ENCODE results near the gene FKBP10. TPM values are rescaled to one million over a fixed set of nuclear protein-coding genes. Genes with fewer than 3 reads are reported as not detected.
A peak's percentile ranks its signal among the peaks of the same experiment; 100 is the strongest.

Gene FKBP10
- total RNA-seq, 1 experiment from 2014 or later = 142 TPM

DNA sequence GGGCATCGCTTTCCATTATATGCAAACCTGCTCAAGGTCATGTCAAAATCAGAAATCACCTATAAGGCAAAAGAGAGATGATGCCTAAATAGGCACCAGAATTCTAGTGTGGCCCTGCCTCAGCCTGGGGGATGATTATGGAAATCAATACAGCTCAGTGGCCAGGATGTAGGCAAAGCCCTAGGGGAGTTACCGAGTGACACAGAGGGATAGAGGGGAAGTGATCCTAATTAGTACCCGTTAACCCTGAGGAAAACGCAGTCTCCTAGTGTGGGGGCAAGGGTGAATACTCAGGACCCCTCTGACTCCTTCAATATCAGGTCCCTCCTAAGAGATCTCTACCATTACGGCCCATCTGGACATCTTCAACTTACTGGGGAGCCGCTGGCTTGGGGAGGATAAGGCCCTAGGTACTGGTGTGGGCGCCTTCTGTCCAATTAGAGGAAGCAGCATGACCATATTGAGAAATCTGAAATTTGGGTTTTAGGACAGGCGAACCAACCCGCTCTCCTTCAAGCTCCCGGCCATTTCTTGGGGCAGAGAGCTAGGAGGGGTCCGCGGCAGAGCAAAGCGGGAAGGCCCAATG, 22.5 kb downstream of the FKBP10 start:
- TSS peak; percentile 45 for BruUV-seq (replicated peaks)
- H3K36me3 Mint-ChIP-seq (ENCODE audit: insufficient read depth, unreplicated experiment) = peaks cover 29% of the 10 kb centered on the region
- no peak for DNase-seq (ENCODE audit: unreplicated experiment)
- CTCF ChIA-PET = interaction anchor here (0.5 to 1.7 kb wide), 6 partner anchors 11 to 816 kb away, joined by 3 to 5 read pairs (median 4); no protein-coding TSS in a partner anchor
- POLR2A ChIA-PET = interaction anchor here (0.8 to 3.3 kb wide), 8 partner anchors 13 to 56 kb away, joined by 3 to 26 read pairs (median 4); partner anchors contain the start of genes FKBP10, JUP, KLHL11 and P3H4
- no peaks in the 10 kb centered on the region for H3K27me3 Mint-ChIP-seq (ENCODE audit: insufficient read depth, unreplicated experiment)
- TF ChIP-seq, protein P1, sequence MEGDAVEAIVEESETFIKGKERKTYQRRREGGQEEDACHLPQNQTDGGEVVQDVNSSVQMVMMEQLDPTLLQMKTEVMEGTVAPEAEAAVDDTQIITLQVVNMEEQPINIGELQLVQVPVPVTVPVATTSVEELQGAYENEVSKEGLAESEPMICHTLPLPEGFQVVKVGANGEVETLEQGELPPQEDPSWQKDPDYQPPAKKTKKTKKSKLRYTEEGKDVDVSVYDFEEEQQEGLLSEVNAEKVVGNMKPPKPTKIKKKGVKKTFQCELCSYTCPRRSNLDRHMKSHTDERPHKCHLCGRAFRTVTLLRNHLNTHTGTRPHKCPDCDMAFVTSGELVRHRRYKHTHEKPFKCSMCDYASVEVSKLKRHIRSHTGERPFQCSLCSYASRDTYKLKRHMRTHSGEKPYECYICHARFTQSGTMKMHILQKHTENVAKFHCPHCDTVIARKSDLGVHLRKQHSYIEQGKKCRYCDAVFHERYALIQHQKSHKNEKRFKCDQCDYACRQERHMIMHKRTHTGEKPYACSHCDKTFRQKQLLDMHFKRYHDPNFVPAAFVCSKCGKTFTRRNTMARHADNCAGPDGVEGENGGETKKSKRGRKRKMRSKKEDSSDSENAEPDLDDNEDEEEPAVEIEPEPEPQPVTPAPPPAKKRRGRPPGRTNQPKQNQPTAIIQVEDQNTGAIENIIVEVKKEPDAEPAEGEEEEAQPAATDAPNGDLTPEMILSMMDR (IDR thresholded peaks at IDR 0.05; ENCODE audit: unreplicated experiment) = no peak
- intact Hi-C loops (cut with micrococcal nuclease) = no loop called here
- no peaks in the 10 kb centered on the region for H3K9me3 Mint-ChIP-seq (ENCODE audit: unreplicated experiment)
- peak overlapping the region; percentile 31 for H3K27ac Mint-ChIP-seq (ENCODE audit: low read depth, unreplicated experiment)
- peaks cover 9% of the 10 kb centered on the region for H3K4me1 Mint-ChIP-seq (ENCODE audit: insufficient read depth, unreplicated experiment)
- H3K4me3 Mint-ChIP-seq (ENCODE audit: unreplicated experiment) = peak overlapping the region; percentile 75

DNA sequence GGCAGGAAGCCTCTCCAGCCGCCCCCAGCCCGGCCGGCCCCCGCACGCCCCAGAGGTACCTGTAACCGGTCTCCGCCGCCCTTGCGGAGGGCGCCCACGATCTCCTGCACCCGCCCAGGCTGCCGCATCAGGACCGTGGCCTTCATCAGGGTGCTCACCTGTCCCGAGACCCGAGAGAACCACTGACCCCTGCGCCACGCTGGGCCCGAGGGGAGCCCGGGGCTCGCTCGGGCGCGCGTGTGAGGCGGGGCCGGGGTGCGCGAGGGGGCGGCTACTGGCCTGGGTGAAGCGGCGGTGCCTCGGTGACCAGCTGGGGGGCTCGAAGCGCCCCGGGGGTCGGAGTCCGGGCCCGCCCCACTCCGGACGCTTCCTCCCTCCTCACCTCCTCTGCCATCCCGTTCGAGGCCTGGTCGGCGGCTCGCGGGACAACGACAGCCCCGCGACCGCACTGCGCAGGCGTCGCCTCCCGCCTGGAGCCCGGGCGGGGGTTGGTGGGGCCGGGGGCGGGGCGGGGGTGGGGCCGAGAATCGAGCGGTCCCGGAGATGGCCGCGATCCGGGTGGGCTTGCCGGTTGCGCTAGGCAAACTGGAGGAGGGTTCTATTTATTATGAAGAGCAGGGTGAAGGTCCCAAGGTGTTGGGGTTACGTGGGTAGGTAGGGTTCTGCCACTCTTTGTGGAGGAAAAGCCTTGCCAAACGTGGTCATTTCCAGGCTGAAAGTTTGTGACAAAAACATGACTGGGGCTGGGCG, 23.2 kb downstream of the FKBP10 start, which contains the start of gene NT5C3B:
Gene NT5C3B (minus strand): TSS at position 433 of the 750 bp plus-strand sequence. CDS start 39 bp downstream, at position 394.
- intact Hi-C loops (cut with micrococcal nuclease) = no loop called here
- Mint-ChIP-seq H3K27ac (ENCODE audit: low read depth, unreplicated experiment) (peak within 1 kb of the TSS; percentile 31), H3K36me3 (ENCODE audit: insufficient read depth, unreplicated experiment) (peaks cover 27% of the 10 kb centered on the region), H3K9me3 (ENCODE audit: unreplicated experiment) (no peaks in the 10 kb centered on the region), H3K4me3 (ENCODE audit: unreplicated experiment) (peak within 1 kb of the TSS; percentile 75), H3K27me3 (ENCODE audit: insufficient read depth, unreplicated experiment) (no peaks in the 10 kb centered on the region), H3K4me1 (ENCODE audit: insufficient read depth, unreplicated experiment) (peaks cover 9% of the 10 kb centered on the region)
- TF ChIP-seq, protein P1 (IDR thresholded peaks at IDR 0.05; ENCODE audit: unreplicated experiment) = no peak
- ChIA-PET POLR2A (interaction anchor here (0.8 to 3.3 kb wide), 7 partner anchors 12 to 55 kb away, joined by 3 to 26 read pairs (median 5); partner anchors contain the start of genes KLHL11 and P3H4), CTCF (interaction anchor here (0.7 to 1.7 kb wide), 3 partner anchors 34 to 124 kb away, joined by 5 read pairs; no protein-coding TSS in a partner anchor)
- DNase-seq (ENCODE audit: unreplicated experiment) = peak; percentile 32
- no TSS peak for BruUV-seq (replicated peaks)

DNA sequence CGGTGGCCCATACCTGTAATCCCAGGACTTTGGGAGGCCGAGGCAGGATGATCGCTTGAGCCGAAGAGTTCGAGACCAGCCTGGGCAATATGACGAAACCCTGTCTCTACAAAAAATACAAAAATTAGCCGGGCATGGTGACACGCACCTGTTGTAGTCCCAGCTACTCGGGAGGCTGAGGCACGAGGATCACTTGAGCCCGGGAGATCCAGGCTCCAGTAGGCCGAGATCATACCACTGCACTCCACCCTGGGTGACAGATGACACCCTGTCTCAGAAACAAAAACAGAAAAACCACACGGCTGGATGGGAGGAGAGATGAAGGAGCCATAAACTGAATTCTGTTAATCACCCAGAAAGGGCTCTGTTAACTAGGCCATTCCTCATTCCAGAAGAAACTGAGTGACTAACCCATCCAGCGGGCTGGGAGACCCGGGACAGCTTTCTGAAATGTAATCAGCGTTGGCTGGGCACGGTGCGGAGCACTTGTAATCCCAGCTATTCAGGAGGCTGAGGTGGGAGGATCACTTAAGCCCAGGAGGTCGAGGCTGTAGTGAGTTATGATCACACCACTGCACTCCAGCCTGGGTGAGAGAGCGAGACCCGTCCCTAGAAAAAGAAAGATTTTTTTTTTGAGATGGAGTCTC, 23.9 kb downstream of the FKBP10 start:
- no TSS peak for BruUV-seq (replicated peaks)
- POLR2A ChIA-PET = interaction anchor here (0.7 to 3.3 kb wide), 7 partner anchors 12 to 586 kb away, joined by 3 to 26 read pairs (median 4); partner anchors contain the start of genes CAVIN1, KLHL11 and P3H4

More for the DNA sequence above, 23.9 kb downstream of the FKBP10 start:
- CTCF ChIA-PET = interaction anchor here (0.5 to 0.7 kb wide), 4 partner anchors 28 to 1260 kb away, joined by 3 to 5 read pairs (median 3); no protein-coding TSS in a partner anchor
- H3K4me1 Mint-ChIP-seq (ENCODE audit: insufficient read depth, unreplicated experiment) = peaks cover 9% of the 10 kb centered on the region
- intact Hi-C loops (cut with micrococcal nuclease) = no loop called here
- H3K27me3 Mint-ChIP-seq (ENCODE audit: insufficient read depth, unreplicated experiment) = no peaks in the 10 kb centered on the region
- H3K36me3 Mint-ChIP-seq (ENCODE audit: insufficient read depth, unreplicated experiment) = peaks cover 20% of the 10 kb centered on the region
- no peaks in the 10 kb centered on the region for H3K9me3 Mint-ChIP-seq (ENCODE audit: unreplicated experiment)
- TF ChIP-seq, protein P1 (IDR thresholded peaks at IDR 0.05; ENCODE audit: unreplicated experiment) = no peak
- H3K4me3 Mint-ChIP-seq (ENCODE audit: unreplicated experiment) = peak overlapping the region; percentile 75
- H3K27ac Mint-ChIP-seq (ENCODE audit: low read depth, unreplicated experiment) = no peak overlapping the region
- no peak for DNase-seq (ENCODE audit: unreplicated experiment)

Measured in MCF 10A (cell line).